GM12872 (cell line): ENCODE measurements around the gene CKAP5.

ENCODE experiments used
- TF ChIP-seq, protein P1 (sequence below): IDR thresholded peaks from 3 replicates; pipeline ENCODE4 v1.5.1; 2011; ENCODE audit warnings: low read depth, mild to moderate bottlenecking, low read length, moderate library complexity; ENCODE audit not compliant: insufficient read depth

Gene CKAP5

DNA sequence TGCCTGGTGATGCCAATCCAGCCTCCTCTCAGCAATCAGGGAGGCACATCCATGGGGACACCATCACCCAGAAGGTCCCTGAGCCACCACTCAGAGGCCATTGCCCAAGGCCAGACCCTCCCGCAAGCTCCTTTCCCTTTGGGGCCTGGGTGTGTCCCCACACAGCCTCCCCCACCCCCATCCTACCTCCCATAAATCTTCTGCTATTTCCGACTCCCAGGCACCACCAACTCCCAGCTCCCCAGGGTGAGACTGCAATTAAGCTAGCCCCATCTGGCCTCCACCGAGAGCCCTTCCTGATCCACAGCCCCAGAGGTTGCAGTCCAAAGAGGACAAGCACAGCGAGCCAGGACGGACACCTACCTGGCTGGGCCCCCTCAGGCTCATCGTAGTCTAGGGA lies 152.0 kb downstream of the CKAP5 start:
- TF ChIP-seq, protein P1, sequence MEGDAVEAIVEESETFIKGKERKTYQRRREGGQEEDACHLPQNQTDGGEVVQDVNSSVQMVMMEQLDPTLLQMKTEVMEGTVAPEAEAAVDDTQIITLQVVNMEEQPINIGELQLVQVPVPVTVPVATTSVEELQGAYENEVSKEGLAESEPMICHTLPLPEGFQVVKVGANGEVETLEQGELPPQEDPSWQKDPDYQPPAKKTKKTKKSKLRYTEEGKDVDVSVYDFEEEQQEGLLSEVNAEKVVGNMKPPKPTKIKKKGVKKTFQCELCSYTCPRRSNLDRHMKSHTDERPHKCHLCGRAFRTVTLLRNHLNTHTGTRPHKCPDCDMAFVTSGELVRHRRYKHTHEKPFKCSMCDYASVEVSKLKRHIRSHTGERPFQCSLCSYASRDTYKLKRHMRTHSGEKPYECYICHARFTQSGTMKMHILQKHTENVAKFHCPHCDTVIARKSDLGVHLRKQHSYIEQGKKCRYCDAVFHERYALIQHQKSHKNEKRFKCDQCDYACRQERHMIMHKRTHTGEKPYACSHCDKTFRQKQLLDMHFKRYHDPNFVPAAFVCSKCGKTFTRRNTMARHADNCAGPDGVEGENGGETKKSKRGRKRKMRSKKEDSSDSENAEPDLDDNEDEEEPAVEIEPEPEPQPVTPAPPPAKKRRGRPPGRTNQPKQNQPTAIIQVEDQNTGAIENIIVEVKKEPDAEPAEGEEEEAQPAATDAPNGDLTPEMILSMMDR: no peak

DNA sequence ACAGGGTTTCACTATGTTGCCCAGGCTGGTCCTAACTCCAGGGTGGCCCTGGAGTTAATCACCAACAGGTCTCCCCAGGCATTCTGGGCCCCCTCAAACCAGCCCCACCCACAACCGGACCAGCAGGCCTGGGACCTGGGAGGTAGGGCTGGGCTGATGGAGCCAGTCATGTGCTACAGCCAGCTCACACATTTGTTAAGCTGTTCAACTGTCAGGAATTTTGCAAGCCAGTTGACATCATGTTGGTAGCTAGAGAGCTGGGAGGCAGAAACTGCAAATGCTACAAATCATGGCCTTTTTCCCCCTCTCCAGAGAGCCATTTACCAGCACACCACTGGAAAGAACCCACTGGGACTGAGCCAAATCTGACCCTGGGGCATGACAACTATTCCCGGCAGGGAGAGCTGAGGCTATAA lies 152.5 kb downstream of the CKAP5 start:
- TF ChIP-seq, protein P1: no peak
